HepG2 (cell line): ENCODE measurements around the gene DNAH8. TPM values are rescaled to one million over a fixed set of nuclear protein-coding genes. Genes with fewer than 3 reads are reported as not detected.

Experiments used
- ARHGAP35 ChIP-seq: sonication (generic); formaldehyde crosslinking; IDR thresholded peaks from 2 replicates; pipeline ENCODE4 v1.9.0; 2022; ENCODE audit warnings: mild to moderate bottlenecking, inconsistent platforms, moderate library complexity, missing genetic modification reagents, borderline replicate concordance
- BRD4 ChIP-seq: sonication (generic); formaldehyde crosslinking; IDR thresholded peaks from 2 replicates; pipeline ENCODE4 v1.4.0; 2020; ENCODE audit warnings: missing genetic modification reagents
- CHCHD3 ChIP-seq: sonication (generic); formaldehyde crosslinking; IDR thresholded peaks from 2 replicates; pipeline ENCODE4 v1.8.0; 2022; ENCODE audit warnings: mild to moderate bottlenecking, missing genetic modification reagents, moderate library complexity
- EZH2 ChIP-seq: conservative IDR thresholded peaks from 2 replicates; pipeline ENCODE4 v1.6.1; 2012; ENCODE audit warnings: mild to moderate bottlenecking, low read depth, low read length, moderate library complexity
- HOXA3 ChIP-seq: sonication (generic); formaldehyde crosslinking; IDR thresholded peaks from 2 replicates; pipeline ENCODE4 v1.5.0; 2020; ENCODE audit warnings: missing genetic modification reagents
- IKZF4 ChIP-seq: sonication (generic); formaldehyde crosslinking; IDR thresholded peaks from 2 replicates; pipeline ENCODE4 v1.5.1; 2020; ENCODE audit warnings: borderline replicate concordance, mild to moderate bottlenecking, low read depth, missing genetic modification reagents; ENCODE audit errors: not compliant biosample characterization
- JUNB ChIP-seq: sonication (generic); formaldehyde crosslinking; IDR thresholded peaks from 2 replicates; pipeline ENCODE4 v1.8.0; 2022; ENCODE audit warnings: missing genetic modification reagents, mild to moderate bottlenecking, borderline replicate concordance
- JUND ChIP-seq: sonication (generic); formaldehyde crosslinking; IDR thresholded peaks from 2 replicates; pipeline ENCODE4 v1.8.0; 2022; ENCODE audit warnings: mild to moderate bottlenecking, missing genetic modification reagents
- KDM5B ChIP-seq: sonication (generic); formaldehyde crosslinking; IDR thresholded peaks from 2 replicates; pipeline ENCODE4 v1.4.0; 2020; ENCODE audit warnings: missing genetic modification reagents, mild to moderate bottlenecking, borderline replicate concordance
- MAZ ChIP-seq, 2 experiments: sonication (generic) in 1 of 2; formaldehyde crosslinking in 1 of 2; IDR thresholded peaks; 2 replicates each; pipeline versions ENCODE4 v1.5.0 to v1.6.1; 2012 to 2020; ENCODE audit warnings: low read depth in 2 of 2, mild to moderate bottlenecking in 2 of 2, borderline replicate concordance in 1 of 2, improper control_type of control experiment in 1 of 2, low read length in 1 of 2, missing genetic modification reagents in 1 of 2, moderate library complexity in 1 of 2
- RBM39 ChIP-seq: fragments of 200-400 bp; formaldehyde crosslinking; IDR thresholded peaks from one replicate; pipeline ENCODE4 v1.6.1; 2018; ENCODE audit warnings: antibody characterized with exemption, mild to moderate bottlenecking, low read depth, low read length; ENCODE audit not compliant: poor library complexity, severe bottlenecking
- SETDB1 ChIP-seq: sonication (generic); formaldehyde crosslinking; IDR thresholded peaks from 2 replicates; pipeline ENCODE4 v1.5.1; 2020; ENCODE audit warnings: missing genetic modification reagents, mild to moderate bottlenecking, borderline replicate concordance
- TBX2 ChIP-seq: sonication (generic); formaldehyde crosslinking; IDR thresholded peaks from 2 replicates; pipeline ENCODE4 v1.5.0; 2020; ENCODE audit warnings: missing genetic modification reagents, mild to moderate bottlenecking, borderline replicate concordance
- U2AF1 ChIP-seq: fragments of 200-400 bp; formaldehyde crosslinking; optimal IDR thresholded peaks from 2 replicates; pipeline ENCODE3; 2017; ENCODE audit warnings: mild to moderate bottlenecking, low read depth, low read length
- ZBTB38 ChIP-seq: sonication (generic); formaldehyde crosslinking; IDR thresholded peaks from 2 replicates; pipeline ENCODE4 v1.5.1; 2020; ENCODE audit warnings: mild to moderate bottlenecking, missing genetic modification reagents
- ZFAT ChIP-seq: sonication (generic); formaldehyde crosslinking; conservative IDR thresholded peaks from 2 replicates; pipeline ENCODE4 v1.8.1; 2023; ENCODE audit warnings: missing genetic modification reagents, inconsistent platforms
- ZNF12 ChIP-seq: sonication (generic); formaldehyde crosslinking; IDR thresholded peaks from 2 replicates; pipeline ENCODE4 v1.5.0; 2020; ENCODE audit warnings: missing genetic modification reagents
- ZNF251 ChIP-seq: sonication (generic); formaldehyde crosslinking; IDR thresholded peaks from 2 replicates; pipeline ENCODE4 v1.9.0; 2021; ENCODE audit warnings: mild to moderate bottlenecking, missing genetic modification reagents
- ZNF530 ChIP-seq: sonication (generic); formaldehyde crosslinking; IDR thresholded peaks from 2 replicates; pipeline ENCODE4 v1.5.0; 2020; ENCODE audit warnings: low read depth, mild to moderate bottlenecking, missing genetic modification reagents
- ZNF563 ChIP-seq: sonication (generic); formaldehyde crosslinking; IDR thresholded peaks from 2 replicates; pipeline ENCODE4 v1.8.0; 2022; ENCODE audit warnings: mild to moderate bottlenecking, moderate library complexity, missing genetic modification reagents
- ZNF83 ChIP-seq: sonication (generic); formaldehyde crosslinking; IDR thresholded peaks from 2 replicates; pipeline ENCODE4 v1.4.0; 2020; ENCODE audit warnings: missing genetic modification reagents, mild to moderate bottlenecking, borderline replicate concordance
- polyA plus RNA-seq, 8 experiments: library from polyadenylated mRNA; depleted of rRNA in 3 of 8; stranded (reverse) in 7 of 8; unstranded in 1 of 8; fragments of >200 nt; fragmentation: Illumina TruSeq in 4 of 8; extraction: Trizol in 4 of 8; gene quantifications; 2 replicates each; pipeline versions ENCODE4 v1.2.1 to v1.2.3, GENCODE V29; 2011 to 2016; ENCODE audit warnings: low read depth in 4 of 8, missing spikeins in 1 of 8, mixed read lengths in 1 of 8; ENCODE audit not compliant: insufficient read depth in 1 of 8
- total RNA-seq, 5 experiments: library from RNA; depleted of rRNA; stranded (reverse); fragments of >200 nt; fragmentation: Illumina TruSeq; extraction: Trizol; gene quantifications; 2 replicates each; pipeline ENCODE4 v1.2.3, GENCODE V29; 2016; ENCODE audit warnings: low read depth in 1 of 5
- TF ChIP-seq, protein P1 (sequence below): IDR thresholded peaks from 2 replicates; pipeline ENCODE4 v1.6.1; 2016
- TF ChIP-seq, protein P2 (sequence below): sonication (generic); formaldehyde crosslinking; IDR thresholded peaks from 2 replicates; pipeline ENCODE4 v1.5.0; 2020; ENCODE audit warnings: missing genetic modification reagents

Gene DNAH8
- total and polyA plus RNA-seq, 2 of the 13 experiments (the other 11 are each of a cell fraction or from before 2014, with no cell fraction given) = not detected

DNA sequence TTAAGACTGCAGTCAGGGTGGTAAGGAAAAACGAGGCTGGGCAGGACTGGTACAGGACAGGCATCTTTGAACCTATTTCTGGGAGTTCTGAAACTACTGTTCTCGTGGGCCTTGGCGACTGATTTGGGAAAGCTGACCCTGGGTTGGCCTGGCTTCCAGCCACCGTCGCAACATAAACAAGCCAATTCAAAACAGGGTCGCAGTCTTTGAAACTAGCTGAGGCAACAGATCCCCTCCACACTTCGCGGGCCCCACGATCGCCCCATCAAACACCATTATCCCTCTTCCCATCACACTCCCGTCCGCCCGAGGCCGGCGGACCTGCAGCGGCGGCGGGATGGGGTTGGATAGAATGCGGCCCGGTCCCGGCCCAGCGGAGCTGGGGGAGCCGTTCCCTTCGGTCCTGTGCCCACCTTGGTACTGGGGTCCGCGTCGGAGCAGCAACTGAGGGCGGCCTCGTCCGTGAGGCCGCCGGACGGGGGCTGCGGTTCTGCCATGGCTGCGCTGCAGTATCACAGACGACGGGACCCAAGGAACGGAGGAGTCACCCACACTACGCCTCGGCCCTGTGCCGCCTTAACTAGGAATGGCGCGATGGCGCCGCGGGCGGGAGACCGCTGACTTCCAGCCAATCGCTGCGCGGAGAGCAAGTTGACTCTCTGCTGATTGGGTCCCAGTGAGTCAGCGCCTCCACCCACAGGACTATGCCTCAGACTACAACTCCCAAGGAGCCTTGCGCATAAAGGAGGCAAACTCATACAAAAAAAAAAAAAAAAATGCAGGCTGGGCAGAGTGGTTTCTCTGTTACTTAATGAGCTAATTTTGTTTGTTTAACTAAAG lies 12.3 kb upstream of the DNAH8 start, which contains the start of gene GLO1 (continued):
- TF ChIP-seq IKZF4 = peak; percentile 85
- no peak for TF ChIP-seq JUNB (CRISPR knock-in tag)
- TF ChIP-seq RBM39 = peak; percentile 71
- no peak for TF ChIP-seq SETDB1
- TF ChIP-seq KDM5B (CRISPR knock-in tag) = peak; percentile 96
- TF ChIP-seq TBX2 (CRISPR knock-in tag) = peak; percentile 67; the same call in 1 of the 2 replicates
- no peak for TF ChIP-seq ZFAT (CRISPR knock-in tag)
- TF ChIP-seq, protein P1, sequence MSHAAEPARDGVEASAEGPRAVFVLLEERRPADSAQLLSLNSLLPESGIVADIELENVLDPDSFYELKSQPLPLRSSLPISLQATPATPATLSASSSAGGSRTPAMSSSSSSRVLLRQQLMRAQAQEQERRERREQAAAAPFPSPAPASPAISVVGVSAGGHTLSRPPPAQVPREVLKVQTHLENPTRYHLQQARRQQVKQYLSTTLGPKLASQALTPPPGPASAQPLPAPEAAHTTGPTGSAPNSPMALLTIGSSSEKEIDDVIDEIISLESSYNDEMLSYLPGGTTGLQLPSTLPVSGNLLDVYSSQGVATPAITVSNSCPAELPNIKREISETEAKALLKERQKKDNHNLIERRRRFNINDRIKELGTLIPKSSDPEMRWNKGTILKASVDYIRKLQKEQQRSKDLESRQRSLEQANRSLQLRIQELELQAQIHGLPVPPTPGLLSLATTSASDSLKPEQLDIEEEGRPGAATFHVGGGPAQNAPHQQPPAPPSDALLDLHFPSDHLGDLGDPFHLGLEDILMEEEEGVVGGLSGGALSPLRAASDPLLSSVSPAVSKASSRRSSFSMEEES = peak; percentile 51
- no peak for TF ChIP-seq ZNF251
- no peak for TF ChIP-seq EZH2
- peak; percentile 57; the same call in 1 of the 2 replicates for TF ChIP-seq ZBTB38 (CRISPR knock-in tag)
- TF ChIP-seq CHCHD3 (CRISPR knock-in tag) = no peak
- peak; percentile 63; the same call in 1 of the 2 replicates for TF ChIP-seq ZNF563 (CRISPR knock-in tag)
- TF ChIP-seq BRD4 (CRISPR knock-in tag) = no peak
- TF ChIP-seq ZNF83 (CRISPR knock-in tag) = peak; percentile 65; the same call in 1 of the 2 replicates
- peak; percentile 16; the same call in 1 of the 2 replicates for TF ChIP-seq ZNF12 (CRISPR knock-in tag)
- TF ChIP-seq, protein P2, sequence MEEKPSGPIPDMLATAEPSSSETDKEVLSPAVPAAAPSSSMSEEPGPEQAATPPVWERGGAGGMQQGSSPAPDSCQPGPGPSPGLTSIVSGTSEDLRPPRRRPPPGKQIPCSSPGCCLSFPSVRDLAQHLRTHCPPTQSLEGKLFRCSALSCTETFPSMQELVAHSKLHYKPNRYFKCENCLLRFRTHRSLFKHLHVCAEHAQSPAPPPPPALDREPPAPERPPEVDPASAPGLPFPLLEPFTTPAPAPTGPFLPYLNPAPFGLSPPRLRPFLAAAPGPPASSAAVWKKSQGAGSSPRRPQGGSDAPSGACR (CRISPR knock-in tag) = peak; percentile 89; the same call in 1 of the 2 replicates
- TF ChIP-seq U2AF1 = no peak
- no peak for TF ChIP-seq MAZ (IDR thresholded peaks at IDR 0.05; ENCODE audit: borderline replicate concordance, low read depth, low read length)
- no peak; the same call in 1 of the 2 replicates for TF ChIP-seq MAZ (CRISPR knock-in tag; IDR thresholded peaks at IDR 0.05; ENCODE audit: low read depth)
- TF ChIP-seq HOXA3 (CRISPR knock-in tag) = peak; percentile 92
- TF ChIP-seq ZNF530 (CRISPR knock-in tag) = no peak
- TF ChIP-seq ARHGAP35 (CRISPR knock-in tag) = no peak
- TF ChIP-seq JUND (CRISPR knock-in tag) = no peak
